ENCODE measurements around the gene ZNF780A. TPM values are rescaled to one million over a fixed set of nuclear protein-coding genes. Genes with fewer than 3 reads are reported as not detected.
"Not testable (repeated sequence)": the region's sequence is repeated elsewhere in the genome, so short reads cannot be mapped to it uniquely, and the experiment has no call there.

ZNF780A gene
- total RNA-seq, 3 donors from 2014 or later = 15.9 to 17.7 (median 17.3) TPM

DNA sequence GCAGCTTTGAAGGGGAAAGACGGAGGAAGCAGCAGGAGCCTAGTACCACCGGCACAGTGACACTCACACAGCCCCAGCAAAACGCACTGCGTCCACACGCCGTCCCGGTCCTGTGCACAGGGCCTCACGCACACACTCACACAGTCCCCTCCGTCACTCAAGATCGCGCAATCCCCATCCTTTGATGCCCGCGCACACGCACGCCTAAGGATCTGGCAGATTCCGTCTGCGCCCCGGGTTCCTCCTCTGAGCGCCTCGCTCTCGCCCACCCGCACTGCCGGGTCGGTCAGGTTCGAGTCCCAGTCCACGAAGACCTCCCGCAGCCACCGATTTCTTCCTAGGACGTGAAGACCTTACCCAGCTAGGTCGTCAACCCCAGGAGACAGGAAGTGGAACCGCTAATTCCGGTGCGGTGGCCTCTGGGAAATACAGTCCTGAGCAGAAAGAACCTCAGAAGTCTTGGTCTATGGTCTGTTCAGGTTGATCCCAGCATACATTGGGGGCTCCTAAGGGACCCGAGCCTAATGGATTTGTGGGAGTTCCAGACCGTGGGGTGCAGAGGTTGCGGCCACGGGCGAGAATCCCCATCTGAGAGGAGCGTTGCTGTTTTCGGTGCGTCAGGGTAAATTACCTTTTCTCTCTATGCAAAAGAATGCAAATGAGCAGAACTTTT lies 34.8 kb downstream of the ZNF780A start, which contains the start of gene ZNF780B:
Gene ZNF780B (minus strand): TSS at position 400 of the 673 bp plus-strand sequence. CDS start 5,899 bp downstream, outside the sequence.
- TF ChIP-seq, protein P1, sequence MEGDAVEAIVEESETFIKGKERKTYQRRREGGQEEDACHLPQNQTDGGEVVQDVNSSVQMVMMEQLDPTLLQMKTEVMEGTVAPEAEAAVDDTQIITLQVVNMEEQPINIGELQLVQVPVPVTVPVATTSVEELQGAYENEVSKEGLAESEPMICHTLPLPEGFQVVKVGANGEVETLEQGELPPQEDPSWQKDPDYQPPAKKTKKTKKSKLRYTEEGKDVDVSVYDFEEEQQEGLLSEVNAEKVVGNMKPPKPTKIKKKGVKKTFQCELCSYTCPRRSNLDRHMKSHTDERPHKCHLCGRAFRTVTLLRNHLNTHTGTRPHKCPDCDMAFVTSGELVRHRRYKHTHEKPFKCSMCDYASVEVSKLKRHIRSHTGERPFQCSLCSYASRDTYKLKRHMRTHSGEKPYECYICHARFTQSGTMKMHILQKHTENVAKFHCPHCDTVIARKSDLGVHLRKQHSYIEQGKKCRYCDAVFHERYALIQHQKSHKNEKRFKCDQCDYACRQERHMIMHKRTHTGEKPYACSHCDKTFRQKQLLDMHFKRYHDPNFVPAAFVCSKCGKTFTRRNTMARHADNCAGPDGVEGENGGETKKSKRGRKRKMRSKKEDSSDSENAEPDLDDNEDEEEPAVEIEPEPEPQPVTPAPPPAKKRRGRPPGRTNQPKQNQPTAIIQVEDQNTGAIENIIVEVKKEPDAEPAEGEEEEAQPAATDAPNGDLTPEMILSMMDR (IDR thresholded peaks at IDR 0.05) = no peak
- Histone ChIP-seq H3K4me1 (ENCODE audit: low read depth) (peaks cover 8% of the 10 kb centered on the region), H3K4me3 (peak within 1 kb of the TSS; percentile 47), H3K36me3 (ENCODE audit: low read depth) (no peaks in the 10 kb centered on the region), H3K9me3 (peaks cover 28% of the 10 kb centered on the region)
- ATAC-seq (peak; percentile 99), DNase-seq (peak; percentile 69 to 86 (median 74))
- intact Hi-C loops (cut with DNase I, micrococcal nuclease) = no loop called here

DNA sequence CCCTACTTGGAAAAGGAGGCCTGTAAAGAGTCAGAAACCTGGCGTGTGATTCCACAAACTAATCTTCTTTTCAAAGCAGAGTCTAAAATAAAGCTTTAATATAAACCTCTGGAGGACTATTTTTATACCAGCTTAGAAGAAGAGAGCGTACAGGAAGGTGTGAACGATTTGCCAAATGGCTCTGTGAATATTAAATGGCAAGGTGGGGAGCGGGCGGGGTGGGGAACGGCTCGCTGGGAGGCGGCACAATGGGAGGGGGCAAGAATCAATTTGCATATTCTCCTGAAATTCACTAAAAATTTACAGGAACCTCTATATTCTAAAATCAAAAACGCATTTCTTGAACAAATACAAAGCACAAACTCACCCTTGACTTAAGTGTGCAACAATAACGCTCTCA lies 35.7 kb downstream of the ZNF780A start:
- H3K36me3 ChIP-seq (ENCODE audit: low read depth) = no peaks in the 10 kb centered on the region
- DNase-seq (no peak), ATAC-seq (no peak)
- H3K9me3 ChIP-seq = peaks cover 26% of the 10 kb centered on the region
- TF ChIP-seq, protein P1 (IDR thresholded peaks at IDR 0.05) = no peak
- intact Hi-C loops (cut with DNase I, micrococcal nuclease) = no loop called here
- peaks cover 8% of the 10 kb centered on the region for H3K4me1 ChIP-seq (ENCODE audit: low read depth)
- H3K4me3 ChIP-seq = no peak overlapping the region

DNA sequence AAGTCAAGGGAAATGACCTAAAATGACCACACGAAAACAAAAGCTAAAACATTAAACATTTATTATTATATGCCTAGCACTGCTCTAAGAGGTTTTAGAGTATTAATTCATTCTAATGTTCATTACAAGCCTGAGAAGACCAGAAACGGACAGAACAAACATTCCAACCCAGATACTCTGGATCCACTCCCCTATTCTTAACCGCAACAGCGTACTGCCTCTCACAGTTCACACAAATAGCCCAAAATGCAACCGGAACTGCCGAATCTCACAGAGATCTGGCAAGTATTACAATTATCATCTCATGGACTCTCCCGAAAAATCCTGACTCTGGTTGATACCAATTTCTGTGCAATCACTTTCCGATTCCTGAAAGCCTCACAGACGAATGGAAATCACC lies 36.1 kb downstream of the ZNF780A start:
- Histone ChIP-seq H3K4me1 (ENCODE audit: low read depth) (peaks cover 8% of the 10 kb centered on the region), H3K9me3 (peaks cover 23% of the 10 kb centered on the region), H3K4me3 (no peak overlapping the region), H3K36me3 (ENCODE audit: low read depth) (no peaks in the 10 kb centered on the region)
- ATAC-seq (no peak), DNase-seq (no peak)
- TF ChIP-seq, protein P1 (IDR thresholded peaks at IDR 0.05) = no peak
- intact Hi-C loops (cut with DNase I, micrococcal nuclease) = no loop called here

DNA sequence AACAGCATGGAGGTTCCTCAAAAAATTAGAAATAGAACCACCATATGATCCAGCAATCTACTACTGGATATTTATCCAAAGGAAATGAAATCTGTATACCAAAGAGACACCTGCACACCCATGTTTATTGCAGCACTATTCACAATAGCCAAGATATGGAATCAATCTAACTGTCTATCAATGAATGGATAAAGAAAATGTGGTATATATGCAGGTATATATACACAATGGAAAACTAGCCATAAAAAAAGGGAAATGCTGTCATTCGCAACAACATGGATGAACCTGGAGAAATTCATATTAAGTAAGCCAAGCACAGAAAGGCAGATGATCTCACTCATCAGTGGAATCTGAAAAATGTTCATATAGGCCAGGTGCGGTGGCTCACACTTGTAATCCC lies 37.3 kb downstream of the ZNF780A start:
- Histone ChIP-seq H3K9me3 (peaks cover 18% of the 10 kb centered on the region), H3K4me1 (ENCODE audit: low read depth) (peaks cover 8% of the 10 kb centered on the region), H3K36me3 (ENCODE audit: low read depth) (no peaks in the 10 kb centered on the region), H3K4me3 (no peak overlapping the region)
- DNase-seq (no peak), ATAC-seq (no peak)
- TF ChIP-seq, protein P1 (IDR thresholded peaks at IDR 0.05) = no peak
- intact Hi-C loops (cut with DNase I, micrococcal nuclease) = no loop called here

DNA sequence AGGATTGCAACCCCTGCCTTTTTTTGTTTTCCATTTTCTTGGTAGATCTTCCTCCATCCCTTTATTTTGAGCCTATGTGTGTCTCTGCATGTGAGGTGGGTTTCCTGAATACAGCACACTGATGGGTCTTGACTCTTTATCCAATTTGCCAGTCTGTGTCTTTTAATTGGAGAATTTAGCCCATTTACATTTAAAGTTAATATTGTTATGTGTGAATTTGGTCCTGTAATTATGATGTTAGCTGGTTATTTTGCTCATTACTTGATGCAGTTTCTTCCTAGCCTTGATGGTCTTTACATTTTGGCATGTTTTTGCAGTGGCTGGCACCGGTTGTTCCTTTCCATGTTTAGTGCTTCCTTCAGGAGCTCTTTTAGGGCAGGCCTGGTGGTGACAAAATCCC lies 49.0 kb downstream of the ZNF780A start:
- H3K4me1 ChIP-seq (ENCODE audit: low read depth); intact Hi-C loops (cut with DNase I, micrococcal nuclease); H3K4me3 ChIP-seq; H3K36me3 ChIP-seq (ENCODE audit: low read depth); ATAC-seq; DNase-seq: not testable (repeated sequence)
- H3K9me3 ChIP-seq = peaks cover 60% of the 10 kb centered on the region

DNA sequence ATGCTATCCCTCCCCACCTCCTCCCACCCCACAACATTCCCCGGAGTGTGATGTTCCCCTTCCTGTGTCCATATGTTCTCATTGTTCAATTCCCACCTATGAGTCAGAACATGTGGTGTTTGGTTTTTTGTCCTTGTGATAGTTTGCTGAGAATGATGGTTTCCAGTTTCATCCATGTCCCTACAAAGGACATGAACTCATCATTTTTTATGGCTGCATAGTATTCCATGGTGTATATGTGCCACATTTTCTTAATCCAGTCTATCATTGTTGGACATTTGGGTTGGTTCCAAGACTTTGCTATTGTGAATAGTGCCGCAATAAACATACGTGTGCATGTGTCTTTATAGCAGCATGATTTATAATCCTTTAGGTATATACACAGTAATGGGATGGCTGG lies 52.7 kb downstream of the ZNF780A start:
- peaks cover 66% of the 10 kb centered on the region for H3K9me3 ChIP-seq
- ATAC-seq; intact Hi-C loops (cut with DNase I, micrococcal nuclease); DNase-seq; H3K36me3 ChIP-seq (ENCODE audit: low read depth); H3K4me3 ChIP-seq; H3K4me1 ChIP-seq (ENCODE audit: low read depth): not testable (repeated sequence)
